HG02938 (cell line): ENCODE measurements around the gene NEAT1.

Experiments used
- ATAC-seq: cut with Tn5 transposase; IDR thresholded peaks from one replicate; pipeline ENCODE4 v1.9.1; 2021; ENCODE audit warnings: mild to moderate bottlenecking, moderate library complexity; ENCODE audit not compliant: unreplicated experiment

NEAT1 gene

GRCh38 chr11:65389294-65389980 lies 33.2 kb upstream of the NEAT1 start:
- no peak for ATAC-seq

GRCh38 chr11:65390099-65390941 lies 32.3 kb upstream of the NEAT1 start:
- no peak for ATAC-seq

- no peak for ATAC-seq
Measured at GRCh38 chr11:65390996-65391395, 31.6 kb upstream of the NEAT1 start.

GRCh38 chr11:65392186-65392829 lies 30.3 kb upstream of the NEAT1 start:
- ATAC-seq = no peak

DNA sequence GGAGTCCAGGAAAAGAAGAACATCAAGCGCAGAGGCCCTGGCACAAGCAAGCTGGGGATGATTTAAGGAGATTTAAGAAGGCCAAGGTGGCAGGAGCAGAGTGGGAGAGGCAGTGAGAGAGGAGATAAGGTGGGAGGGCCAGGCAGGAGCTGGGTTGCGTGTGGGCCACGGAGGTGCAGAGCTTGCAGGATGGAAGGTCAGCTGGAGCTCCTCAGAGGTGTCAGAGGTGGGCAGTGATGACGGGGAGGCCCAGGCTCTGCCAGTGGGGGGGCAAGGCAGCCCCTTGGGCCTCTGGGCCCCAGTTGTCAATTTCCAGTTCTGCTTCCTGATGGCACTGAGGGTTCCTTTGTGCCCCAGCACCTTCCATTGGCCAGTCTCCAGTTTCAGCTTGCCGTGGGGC lies 29.7 kb upstream of the NEAT1 start:
- no peak for ATAC-seq

DNA sequence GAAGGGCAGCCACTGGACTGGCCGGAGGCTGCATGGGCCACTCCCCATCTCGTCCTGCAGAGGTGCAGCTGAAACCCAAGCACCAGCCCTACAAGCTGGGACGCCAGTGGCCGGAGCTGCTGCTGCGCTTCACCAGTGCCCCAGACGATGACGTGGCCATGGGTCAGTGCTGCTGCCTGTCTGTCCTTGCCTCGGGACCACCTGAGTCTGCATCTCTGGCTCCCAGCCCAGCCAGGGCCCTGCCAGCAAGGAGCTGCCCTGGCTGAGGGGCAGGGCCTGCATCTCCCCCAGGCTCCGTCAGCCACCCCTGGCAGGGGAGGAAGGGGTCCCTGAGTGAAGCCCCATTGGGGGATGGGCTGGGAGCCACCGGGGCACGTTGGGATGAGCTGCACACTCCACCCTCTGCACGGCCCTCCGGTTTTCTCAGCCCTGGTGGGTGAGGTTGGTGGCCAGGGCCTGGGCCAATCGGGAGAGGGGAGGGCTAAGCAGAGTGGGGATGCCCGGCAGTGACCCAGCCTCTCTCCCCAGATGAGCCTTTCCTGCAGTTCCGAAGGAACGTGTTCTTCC lies 29.0 kb upstream of the NEAT1 start:
- no peak for ATAC-seq

DNA sequence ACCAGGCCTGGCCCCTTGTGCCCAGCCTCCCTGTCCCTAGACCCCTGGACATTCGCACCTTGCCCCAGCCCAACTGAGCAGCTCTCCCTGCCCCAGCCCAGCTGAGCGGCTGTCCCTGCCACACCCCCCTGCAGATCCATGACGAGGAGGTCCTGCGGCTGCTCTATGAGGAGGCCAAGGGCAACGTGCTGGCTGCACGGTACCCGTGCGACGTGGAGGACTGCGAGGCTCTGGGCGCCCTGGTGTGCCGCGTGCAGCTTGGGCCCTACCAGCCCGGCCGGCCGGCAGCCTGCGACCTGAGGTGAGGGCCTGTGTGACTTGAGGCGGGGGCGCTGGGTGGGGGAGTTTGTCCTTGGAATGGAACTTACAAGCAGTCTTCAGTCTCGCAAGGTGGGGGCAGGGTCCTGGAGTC lies 28.5 kb upstream of the NEAT1 start:
- no peak for ATAC-seq

DNA sequence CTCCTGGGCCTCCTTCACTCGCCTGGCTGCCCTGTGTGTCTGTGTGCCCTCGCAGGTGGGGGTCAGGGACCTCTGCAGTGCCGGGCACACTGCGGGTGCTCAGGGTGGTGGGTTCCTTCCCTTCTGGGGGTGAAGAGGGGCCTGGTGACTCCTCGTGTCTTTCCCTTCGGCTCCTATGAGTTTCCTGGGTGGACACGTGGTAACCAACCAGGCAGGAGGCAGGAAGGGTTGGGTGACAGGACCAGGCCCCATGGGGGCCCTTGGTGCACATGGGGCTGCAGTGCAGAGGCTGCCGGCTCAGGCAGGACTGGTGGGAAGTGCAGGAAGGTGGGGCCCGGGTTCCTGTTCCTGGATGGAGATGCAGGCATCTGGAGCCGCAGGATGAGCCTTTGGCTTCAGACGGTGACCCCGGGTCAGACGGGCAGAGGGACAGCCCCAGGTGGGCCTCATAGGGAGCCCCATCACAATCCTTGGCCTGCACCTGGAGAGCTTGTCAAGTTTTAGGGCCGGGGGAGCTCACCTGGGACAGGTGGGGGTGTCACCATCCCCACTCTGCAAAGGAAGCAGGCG lies 26.6 kb upstream of the NEAT1 start:
- ATAC-seq = no peak

DNA sequence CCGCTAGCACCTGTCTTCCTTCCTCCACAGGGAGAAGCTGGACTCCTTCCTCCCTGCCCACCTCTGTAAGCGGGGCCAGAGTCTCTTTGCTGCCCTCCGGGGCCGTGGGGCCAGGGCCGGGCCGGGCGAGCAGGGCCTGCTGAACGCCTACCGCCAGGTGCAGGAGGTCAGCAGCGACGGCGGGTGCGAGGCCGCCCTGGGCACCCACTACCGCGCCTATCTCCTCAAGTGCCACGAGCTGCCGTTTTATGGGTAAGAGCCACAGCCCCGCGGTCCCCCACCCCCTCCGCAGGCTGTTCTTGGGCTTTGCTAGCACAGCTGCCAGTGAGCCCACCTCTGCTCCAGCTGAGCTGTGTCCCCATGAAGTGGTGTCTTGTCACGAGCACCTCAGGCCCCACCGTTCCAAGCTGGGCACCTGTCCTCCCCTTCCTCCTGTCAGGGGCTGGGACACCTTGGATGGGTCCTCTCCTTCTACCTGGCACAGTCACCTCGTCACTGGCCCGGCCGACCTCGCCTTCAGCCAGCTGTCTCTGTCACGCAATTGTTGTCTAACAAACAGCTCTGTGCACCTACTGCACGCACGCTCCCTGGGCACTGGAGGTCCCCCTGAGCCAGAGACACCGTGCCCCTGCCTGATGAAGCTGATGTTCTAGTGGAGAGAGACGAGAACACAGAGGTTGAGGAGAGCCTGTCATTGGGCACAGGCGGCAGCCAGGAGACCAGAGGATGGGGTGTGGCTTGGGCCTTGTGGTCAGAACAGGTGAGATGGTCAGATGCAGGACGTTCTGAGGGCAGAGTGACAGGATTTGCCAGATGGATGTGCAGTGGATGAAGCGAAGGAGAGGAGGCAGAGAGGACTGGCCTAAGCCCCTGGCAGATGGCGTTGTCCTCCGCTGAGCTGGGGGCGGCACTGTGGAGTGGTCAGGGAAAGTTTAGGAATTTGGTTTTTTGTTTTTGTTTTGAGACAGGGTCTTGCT lies 25.5 kb upstream of the NEAT1 start:
- ATAC-seq = no peak

GRCh38 chr11:65398362-65398910 lies 24.2 kb upstream of the NEAT1 start:
- ATAC-seq = no peak

DNA sequence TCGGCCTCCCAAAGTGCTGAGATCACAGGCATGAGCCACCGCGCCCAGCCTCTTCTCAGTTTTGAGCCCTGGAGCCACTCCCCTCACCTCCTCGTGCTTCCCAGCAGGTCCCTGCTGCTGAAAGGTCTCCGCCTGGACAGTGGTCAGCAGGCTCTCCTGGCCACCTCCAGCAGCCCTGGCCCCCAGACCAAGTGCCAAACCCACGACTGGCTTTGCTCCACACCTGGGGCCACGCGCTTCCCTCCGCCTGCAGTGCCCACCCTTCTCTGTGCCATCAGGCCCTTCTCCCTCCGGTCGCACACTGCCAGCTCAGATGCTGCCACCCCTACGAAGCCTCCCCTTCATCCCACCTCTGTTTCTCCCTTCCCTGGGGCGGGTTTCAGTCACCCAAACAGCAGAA lies 23.3 kb upstream of the NEAT1 start:
- no peak for ATAC-seq

DNA sequence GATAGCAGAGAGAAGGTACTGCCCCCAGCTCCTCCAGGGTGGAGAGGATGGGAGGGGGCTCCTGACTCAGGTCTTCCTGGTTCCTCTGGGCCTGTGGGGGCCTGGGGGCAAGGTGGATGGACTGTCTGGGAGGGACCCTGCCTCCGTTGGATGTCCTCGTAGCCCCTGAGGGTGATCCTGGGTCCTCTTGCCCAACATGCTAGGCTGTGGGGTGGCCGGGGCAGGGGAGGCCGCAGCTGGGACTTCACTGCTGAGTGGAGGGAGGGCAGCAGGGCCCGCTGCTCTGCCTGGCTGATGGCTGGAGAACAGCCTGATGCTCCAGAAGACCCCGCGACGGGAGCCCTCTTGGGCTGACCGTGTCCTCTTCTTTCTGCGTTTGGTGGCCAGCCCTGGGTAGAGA lies 22.8 kb upstream of the NEAT1 start:
- ATAC-seq = no peak

- no peak for ATAC-seq
Measured at GRCh38 chr11:65400307-65401072, 22.1 kb upstream of the NEAT1 start.

DNA sequence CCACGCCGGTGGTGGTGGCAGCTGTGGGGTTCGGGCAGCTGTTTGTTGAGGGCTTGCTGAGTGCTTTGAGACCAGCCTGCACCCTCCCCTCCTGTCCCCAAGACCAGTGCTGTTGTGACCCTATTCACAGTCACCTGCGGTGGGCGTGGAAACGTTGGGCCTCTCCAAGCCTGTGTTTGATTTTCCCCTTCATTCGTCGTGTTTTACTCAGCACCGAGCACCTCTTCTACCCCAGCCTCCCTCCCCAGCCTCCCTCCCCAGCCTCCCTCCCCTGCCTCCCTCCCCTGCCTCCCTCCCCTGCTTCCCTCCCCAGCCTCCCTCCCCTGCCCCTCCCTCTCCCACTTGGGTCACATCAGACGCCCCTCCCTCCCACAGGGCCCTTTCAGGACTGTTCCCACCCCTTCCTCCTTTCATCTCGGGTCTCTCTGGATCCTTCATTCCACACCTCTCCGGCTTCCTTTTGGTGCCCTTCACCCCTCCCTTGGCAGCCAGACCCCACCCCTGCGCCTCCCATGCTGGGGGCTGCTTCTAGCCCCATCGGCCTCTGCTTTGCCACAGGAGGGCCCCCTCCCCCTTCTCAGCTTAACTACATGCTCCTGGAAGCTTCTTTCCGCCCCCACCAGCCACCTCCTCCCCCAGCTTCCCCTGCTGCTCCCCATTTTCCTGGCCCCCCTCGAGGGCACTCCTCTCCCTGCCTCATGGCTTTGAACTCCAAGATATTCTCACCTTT lies 21.4 kb upstream of the NEAT1 start:
- no peak for ATAC-seq

- ATAC-seq = no peak
Measured at GRCh38 chr11:65401803-65402248, 20.8 kb upstream of the NEAT1 start.

- ATAC-seq = no peak
Measured at GRCh38 chr11:65402790-65403189, 19.8 kb upstream of the NEAT1 start.

GRCh38 chr11:65403607-65404121 lies 18.9 kb upstream of the NEAT1 start:
- no peak for ATAC-seq

GRCh38 chr11:65404210-65404609 lies 18.4 kb upstream of the NEAT1 start:
- no peak for ATAC-seq
